GM18870 (cell line): Measurements from ENCODE around the gene INTS6L.
A peak's percentile ranks its signal among the peaks of the same experiment; 100 is the strongest.

Source experiments
- ATAC-seq: cut with Tn5 transposase; IDR thresholded peaks from one replicate; pipeline ENCODE4 v1.9.1; 2021; ENCODE audit warnings: moderate library complexity; ENCODE audit not compliant: unreplicated experiment

Gene INTS6L

GRCh38 chrX:135520553-135521404, at the start of gene INTS6L:
INTS6L (plus strand) TSS chrX:135520660; CDS start chrX:135520993, 333 bp downstream.
- peak; percentile 91 for ATAC-seq

- no peak for ATAC-seq
Measured at GRCh38 chrX:135476378-135476777, 44.1 kb upstream of the INTS6L start.

GRCh38 chrX:135477576-135477975, 42.9 kb upstream of the INTS6L start:
- no peak for ATAC-seq

GRCh38 chrX:135480076-135480475, 40.4 kb upstream of the INTS6L start:
- ATAC-seq, result no peak

GRCh38 chrX:135481696-135482179, 38.7 kb upstream of the INTS6L start:
- ATAC-seq, result no peak

GRCh38 chrX:135484641-135485289, 35.7 kb upstream of the INTS6L start:
- no peak for ATAC-seq

- ATAC-seq, result peak; percentile 86
Measured at GRCh38 chrX:135489542-135489941, 30.9 kb upstream of the INTS6L start.

- no peak for ATAC-seq
Measured at GRCh38 chrX:135490979-135491514, 29.4 kb upstream of the INTS6L start.

- no peak for ATAC-seq
Measured at GRCh38 chrX:135494453-135494852, 26.0 kb upstream of the INTS6L start.

- no peak for ATAC-seq
Measured at GRCh38 chrX:135497736-135498135, 22.7 kb upstream of the INTS6L start.

GRCh38 chrX:135498236-135498635, 22.2 kb upstream of the INTS6L start:
- no peak for ATAC-seq

GRCh38 chrX:135505351-135505750, 15.1 kb upstream of the INTS6L start:
- no peak for ATAC-seq

GRCh38 chrX:135509885-135510284, 10.6 kb upstream of the INTS6L start:
- ATAC-seq, result no peak

GRCh38 chrX:135512508-135513129, 7.8 kb upstream of the INTS6L start:
- no peak for ATAC-seq

- no peak for ATAC-seq
Measured at GRCh38 chrX:135513130-135513515, 7.3 kb upstream of the INTS6L start.

- no peak for ATAC-seq
Measured at GRCh38 chrX:135516376-135516775, 4.1 kb upstream of the INTS6L start.

- no peak for ATAC-seq
Measured at GRCh38 chrX:135518161-135518560, 2.3 kb upstream of the INTS6L start.

GRCh38 chrX:135520022-135520552, 373 bp upstream of the INTS6L start:
- ATAC-seq, result peak; percentile 3

GRCh38 chrX:135521405-135522131, 1.1 kb downstream of the INTS6L start:
- no peak for ATAC-seq

- ATAC-seq, result no peak
Measured at GRCh38 chrX:135522132-135522530, 1.7 kb downstream of the INTS6L start.
